HCT116 (cell line): ENCODE results near the gene TCAP. TPM values are rescaled to one million over a fixed set of nuclear protein-coding genes. Genes with fewer than 3 reads are reported as not detected.

Source experiments
- ATAC-seq: fragments of 200-7000 bp; cut with Tn5 transposase; 2 replicates; pipeline ENCODE4 v1.9.1; 2020; ENCODE audit warnings: mild to moderate bottlenecking, moderate library complexity
- BruUV-seq: library from RNA; stranded (reverse); fragments of 400-500 nt; replicated peaks from 2 replicates; lab custom pipeline; 2021; lab: Mats Ljungman, UMichigan
- CTCF ChIA-PET: fragments of 300-600 bp; sonication (Branson Sonifier 250); formaldehyde crosslinking; loops from one replicate; lab custom pipeline; 2021; ENCODE audit warnings: antibody characterized with exemption; lab: Charles Lee
- POLR2A ChIA-PET: fragments of 300-600, 350-600 bp; sonication (Branson Sonifier 250); formaldehyde crosslinking; loops from one replicate; lab custom pipeline; 2021; ENCODE audit warnings: antibody characterized with exemption; lab: Charles Lee
- RAD21 ChIA-PET, 2 experiments: fragments of 300-600 bp; sonication (Branson Sonifier 250); formaldehyde crosslinking; loops; one replicate each; lab custom pipeline; 2023; ENCODE audit warnings: low total read pairs in 2 of 2; ENCODE audit not compliant: uncharacterized antibody in 2 of 2, unreplicated experiment in 2 of 2, low non-redundant PET in 1 of 2; lab: Charles Lee
- DNase-seq: peaks from one replicate; pipeline ENCODE4 v3.0.0-alpha.2; 2010; ENCODE audit warnings: low read depth, low spot score
- H2AFZ ChIP-seq: fragments of 200-600 bp; shearing (Covaris generic), sonication (generic); 2 replicates; pipeline ENCODE4 v1.6.1; 2017; ENCODE audit warnings: low read depth, mixed run types, mixed read lengths, antibody characterized with exemption, low read length; ENCODE audit not compliant: poor library complexity, severe bottlenecking
- H3K27ac ChIP-seq: 2 replicates; pipeline ENCODE4 v1.5.1; 2012; ENCODE audit warnings: low read depth, low read length
- H3K27me3 ChIP-seq: fragments of 200-600 bp; sonication (generic); 2 replicates; pipeline ENCODE4 v1.6.1; 2016; ENCODE audit warnings: mixed run types, low read length, mixed read lengths; ENCODE audit not compliant: insufficient read depth
- H3K36me3 ChIP-seq, 2 experiments: fragments of 200-500 bp in 1 of 2; fragments of 200-600 bp in 1 of 2; sonication (Bioruptor generic) in 1 of 2; sonication (generic) in 1 of 2; 2 replicates each; pipeline versions ENCODE4 v1.5.1 to v1.6.1; 2014 to 2016; ENCODE audit warnings: low read length in 2 of 2, inconsistent platforms in 1 of 2, mixed read lengths in 1 of 2, mixed run types in 1 of 2; ENCODE audit not compliant: insufficient read depth in 2 of 2, control insufficient read depth in 1 of 2
- H3K4me1 ChIP-seq, 2 experiments: fragments of 200-600 bp in 1 of 2; sonication (generic) in 1 of 2; 2 replicates each; pipeline versions ENCODE4 v1.5.1 to v1.6.1; 2012 to 2017; ENCODE audit warnings: low read length in 2 of 2, inconsistent platforms in 1 of 2, mild to moderate bottlenecking in 1 of 2, mixed read lengths in 1 of 2, mixed run types in 1 of 2, moderate library complexity in 1 of 2; ENCODE audit not compliant: insufficient read depth in 2 of 2, control insufficient read depth in 1 of 2
- H3K4me2 ChIP-seq: fragments of 200-600 bp; sonication (generic); 2 replicates; pipeline ENCODE4 v1.6.1; 2017; ENCODE audit warnings: mixed run types, low read length, mixed read lengths
- H3K4me3 ChIP-seq, 2 experiments: fragments of 200-600 bp in 1 of 2; sonication (generic) in 1 of 2; replicated peaks in 1 of 2; 2 replicates each; pipeline ENCODE4 v1.5.1; 2011 to 2016; ENCODE audit warnings: low read length in 2 of 2, control low read depth in 1 of 2, low read depth in 1 of 2, mild to moderate bottlenecking in 1 of 2, mixed read lengths in 1 of 2, mixed run types in 1 of 2
- H3K79me2 ChIP-seq: fragments of 200-600 bp; sonication (generic); 2 replicates; pipeline ENCODE4 v1.6.1; 2017; ENCODE audit warnings: mild to moderate bottlenecking, mixed run types, low read length, moderate library complexity, mixed read lengths; ENCODE audit not compliant: insufficient read depth
- H3K9ac ChIP-seq: fragments of 200-600 bp; sonication (generic); 2 replicates; pipeline ENCODE4 v1.6.1; 2016; ENCODE audit warnings: low read length, mixed read lengths
- H3K9me2 ChIP-seq: fragments of 200-600 bp; sonication (generic), shearing (Covaris generic); 2 replicates; pipeline ENCODE4 v1.6.1; 2017; ENCODE audit warnings: mixed run types, mild to moderate bottlenecking, moderate library complexity; ENCODE audit not compliant: insufficient read depth
- H3K9me3 ChIP-seq, 2 experiments: fragments of 200-500 bp in 1 of 2; fragments of 200-600 bp in 1 of 2; sonication (Bioruptor generic) in 1 of 2; sonication (generic) in 1 of 2; 2 replicates each; pipeline ENCODE4 v1.6.1; 2014 to 2017; ENCODE audit warnings: low read length in 2 of 2, mixed read lengths in 2 of 2, inconsistent platforms in 1 of 2, low read depth in 1 of 2, mild to moderate bottlenecking in 1 of 2, mixed run types in 1 of 2, moderate library complexity in 1 of 2; ENCODE audit not compliant: control insufficient read depth in 1 of 2, insufficient read depth in 1 of 2
- H4K20me1 ChIP-seq: fragments of 200-600 bp; sonication (generic), shearing (Covaris generic); 2 replicates; pipeline ENCODE4 v1.6.1; 2017; ENCODE audit warnings: mixed run types, mild to moderate bottlenecking, moderate library complexity; ENCODE audit not compliant: insufficient read depth
- ATF3 ChIP-seq: IDR thresholded peaks from 2 replicates; pipeline ENCODE4 v1.6.1; 2012
- CBX3 ChIP-seq: IDR thresholded peaks from 2 replicates; pipeline ENCODE4 v1.6.1; 2012; ENCODE audit warnings: low read depth
- CEBPB ChIP-seq: IDR thresholded peaks from 2 replicates; pipeline ENCODE4 v1.6.1; 2012; ENCODE audit warnings: low read depth
- CTCF ChIP-seq, 3 experiments: fragments of 200-600 bp in 1 of 3; sonication (generic) in 1 of 3; IDR thresholded peaks in 2 of 3; conservative IDR thresholded peaks in 1 of 3; 2 replicates each; pipeline ENCODE4 v1.5.1; 2012 to 2017; ENCODE audit warnings: low read depth in 2 of 3, low read length in 2 of 3, antibody characterized with exemption in 1 of 3, borderline replicate concordance in 1 of 3, control low read depth in 1 of 3, mild to moderate bottlenecking in 1 of 3, mixed read lengths in 1 of 3, mixed run types in 1 of 3, moderate library complexity in 1 of 3; ENCODE audit not compliant: insufficient read depth in 1 of 3
- ELF1 ChIP-seq: IDR thresholded peaks from 2 replicates; pipeline ENCODE4 v1.6.1; 2012; ENCODE audit warnings: low read depth, borderline replicate concordance
- EZH2 ChIP-seq: fragments of 200-600 bp; sonication (generic); IDR thresholded peaks from 2 replicates; pipeline ENCODE4 v1.6.1; 2017; ENCODE audit warnings: antibody characterized with exemption, mixed run types
- EZH2phosphoT487 ChIP-seq: fragments of 200-600 bp; IDR thresholded peaks from 2 replicates; pipeline ENCODE4 v1.6.1; 2018; ENCODE audit warnings: antibody characterized with exemption, borderline replicate concordance
- FOSL1 ChIP-seq: IDR thresholded peaks from 2 replicates; pipeline ENCODE4 v1.6.1; 2012; ENCODE audit warnings: low read depth
- JUND ChIP-seq: IDR thresholded peaks from 2 replicates; pipeline ENCODE4 v1.6.1; 2012
- POLR2A ChIP-seq: IDR thresholded peaks from 2 replicates; pipeline ENCODE4 v1.7.0; 2011; ENCODE audit warnings: borderline replicate concordance; ENCODE audit not compliant: insufficient read depth, insufficient read length; ENCODE audit errors: extremely low read depth
- POLR2AphosphoS5 ChIP-seq: IDR thresholded peaks from 2 replicates; pipeline ENCODE4 v1.6.1; 2011; ENCODE audit warnings: mild to moderate bottlenecking, low read depth, low read length, moderate library complexity
- REST ChIP-seq: IDR thresholded peaks from 2 replicates; pipeline ENCODE4 v1.6.1; 2012; ENCODE audit warnings: low read depth
- SIN3A ChIP-seq: IDR thresholded peaks from 2 replicates; pipeline ENCODE4 v1.6.1; 2012; ENCODE audit warnings: low read depth
- SP1 ChIP-seq: IDR thresholded peaks from 2 replicates; pipeline ENCODE4 v1.6.1; 2012; ENCODE audit warnings: low read depth
- SRF ChIP-seq: IDR thresholded peaks from 2 replicates; pipeline ENCODE4 v1.6.1; 2012; ENCODE audit warnings: low read depth
- ZBTB33 ChIP-seq: IDR thresholded peaks from 2 replicates; pipeline ENCODE4 v1.6.1; 2011; ENCODE audit warnings: mild to moderate bottlenecking, low read length, moderate library complexity; ENCODE audit not compliant: insufficient replicate concordance; ENCODE audit errors: extremely low read depth
- ZFX ChIP-seq: fragments of 450-650 bp; IDR thresholded peaks from 2 replicates; pipeline ENCODE4 v1.6.1; 2017
- ZNF274 ChIP-seq: fragments of 200-500 bp; sonication (Bioruptor generic); IDR thresholded peaks from 2 replicates; pipeline ENCODE4 v1.6.1; 2014; ENCODE audit warnings: mild to moderate bottlenecking, low read depth, low read length, inconsistent platforms
- intact Hi-C: fragments of 100-400 bp; cut with micrococcal nuclease; formaldehyde crosslinking; loops from 2 replicates; pipeline ENCODE4 v1.10.0; 2022
- total RNA-seq: library from RNA; stranded (reverse); gene quantifications from one replicate; pipeline ENCODE4 v1.2.1, GENCODE V29; 2021; ENCODE audit not compliant: unreplicated experiment

The TCAP gene
- total RNA-seq, 1 experiment from 2014 or later = 1.5 TPM

- Histone ChIP-seq H3K4me3 (no peak overlapping the region), H2AFZ (no peak overlapping the region), H3K79me2 (peaks cover 19% of the 10 kb centered on the region; the same call in 1 of the 2 replicates), H3K4me1 (peaks cover 27 to 28% of the 10 kb centered on the region in 2 experiments), H3K9ac (no peak overlapping the region), H3K4me2 (no peak overlapping the region), H4K20me1 (no peaks in the 10 kb centered on the region), H3K9me2 (no peaks in the 10 kb centered on the region), H3K27me3 (no peaks in the 10 kb centered on the region), H3K27ac (no peak overlapping the region), H3K9me3 (no peaks in the 10 kb centered on the region), H3K36me3 (peaks cover 4 to 28% of the 10 kb centered on the region in 2 experiments; a peak in 2 of 4 replicates)
- TF ChIP-seq EZH2phosphoT487 (no peak), POLR2AphosphoS5 (no peak), CBX3 (no peak), SIN3A (no peak), CEBPB (no peak), ZNF274 (no peak), CTCF (IDR thresholded peaks at IDR 0.05 in 2 of 3, conservative IDR thresholded peaks at IDR 0.05 in 1 of 3; ENCODE audit: borderline replicate concordance in 1 of 3, insufficient read depth in 1 of 3, low read depth in 2 of 3, low read length in 2 of 3) (no peak), POLR2A (no peak), SP1 (no peak), ZBTB33 (no peak), ATF3 (no peak), FOSL1 (no peak), JUND (no peak), SRF (no peak), REST (no peak), ZFX (no peak), EZH2 (no peak), ELF1 (no peak)
- intact Hi-C loops = no loop called here
- DNase-seq = no peak
- ChIA-PET RAD21 (no interaction called here), CTCF (interaction anchor here (1.0 kb wide), 1 partner anchor 56 kb away, joined by 3 read pairs; no protein-coding TSS in a partner anchor), POLR2A (no interaction called here)
- no peak for ATAC-seq
- no TSS peak for BruUV-seq
Measured at GRCh38 chr17:39709319-39709997, 44.3 kb downstream of the TCAP start.
